NT2/D1 (cell line): ENCODE data around the gene EEFSEC.

Experiments
- DNase-seq: peaks from one replicate; pipeline ENCODE4 v3.0.0-alpha.2; 2011; ENCODE audit warnings: low read depth, low spot score
- H3K27me3 ChIP-seq: 2 replicates; pipeline ENCODE4 v1.6.0; 2011; ENCODE audit warnings: mild to moderate bottlenecking; ENCODE audit not compliant: insufficient read length, insufficient read depth
- H3K36me3 ChIP-seq: 2 replicates; pipeline ENCODE4 v1.6.1; 2011; ENCODE audit warnings: mild to moderate bottlenecking, low read length, mixed read lengths; ENCODE audit not compliant: insufficient read depth, insufficient read length
- H3K4me1 ChIP-seq: 2 replicates; pipeline ENCODE4 v1.5.1; 2011; ENCODE audit not compliant: insufficient read depth, insufficient read length
- H3K4me3 ChIP-seq: 2 replicates; pipeline ENCODE4 v1.5.1; 2011; ENCODE audit warnings: low read depth; ENCODE audit not compliant: insufficient read length
- H3K9ac ChIP-seq: 2 replicates; pipeline ENCODE4 v1.6.0; 2011; ENCODE audit warnings: low read depth; ENCODE audit not compliant: insufficient read length
- H3K9me3 ChIP-seq: 2 replicates; pipeline ENCODE4 v1.5.1; 2011; ENCODE audit warnings: mild to moderate bottlenecking, low read length; ENCODE audit not compliant: insufficient read depth
- SUZ12 ChIP-seq: IDR thresholded peaks from 2 replicates; pipeline ENCODE4 v1.6.1; 2011; ENCODE audit not compliant: insufficient read length, insufficient read depth; ENCODE audit errors: extremely low read depth
- YY1 ChIP-seq: IDR thresholded peaks from 2 replicates; pipeline ENCODE4 v1.6.1; 2011; ENCODE audit not compliant: insufficient read length, insufficient read depth
- ZNF274 ChIP-seq: IDR thresholded peaks from 2 replicates; pipeline ENCODE4 v1.6.1; 2011; ENCODE audit warnings: mild to moderate bottlenecking, low read depth, low read length

The EEFSEC gene

DNA sequence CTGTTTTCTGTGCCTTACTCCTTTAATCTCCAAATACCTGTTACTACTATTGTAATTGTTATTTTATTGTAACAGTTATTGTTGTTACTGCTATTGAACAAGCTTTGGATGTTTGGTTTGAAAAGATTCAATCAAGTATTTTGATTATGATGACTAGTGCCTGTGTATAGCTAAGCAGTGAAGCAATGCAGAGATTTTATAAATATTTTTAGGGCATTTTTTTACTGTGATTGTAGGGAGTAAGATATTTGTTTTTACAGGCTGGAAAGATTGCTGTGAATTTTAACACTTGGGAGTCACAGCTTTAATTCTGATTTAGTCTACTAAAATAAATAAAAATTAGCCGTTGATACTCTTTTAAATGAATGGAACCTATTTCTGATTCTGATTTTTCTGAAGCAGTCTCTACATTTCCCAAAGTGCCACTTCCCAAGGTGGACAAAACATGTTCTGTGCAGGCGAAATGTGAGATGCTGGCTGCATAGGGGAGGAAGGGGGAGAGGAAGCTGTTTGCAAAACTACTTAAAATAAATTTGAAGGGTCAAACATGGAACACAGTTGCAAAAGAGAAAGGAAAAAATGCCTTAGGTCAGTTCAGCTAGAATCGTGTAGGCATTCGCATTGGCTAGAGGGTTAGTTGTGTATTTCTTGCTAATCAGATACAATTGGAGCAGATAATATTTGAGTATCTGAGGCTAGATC is 25.7 kb downstream of the EEFSEC start:
- Histone ChIP-seq H3K4me3 (no peak overlapping the region), H3K9me3 (no peaks in the 10 kb centered on the region), H3K9ac (no peak overlapping the region), H3K4me1 (peaks cover 11% of the 10 kb centered on the region), H3K36me3 (no peaks in the 10 kb centered on the region), H3K27me3 (no peaks in the 10 kb centered on the region)
- no peak for DNase-seq
- TF ChIP-seq SUZ12 (no peak), ZNF274 (no peak)

- no peak overlapping the region for H3K4me3 ChIP-seq
- peaks cover 9% of the 10 kb centered on the region for H3K4me1 ChIP-seq
- H3K9me3 ChIP-seq = no peaks in the 10 kb centered on the region
- DNase-seq = no peak
- TF ChIP-seq YY1 = no peak
- no peak for TF ChIP-seq SUZ12
- TF ChIP-seq ZNF274 = no peak
- H3K36me3 ChIP-seq = no peaks in the 10 kb centered on the region
- no peak overlapping the region for H3K9ac ChIP-seq
- H3K27me3 ChIP-seq = no peaks in the 10 kb centered on the region
Observed at GRCh38 chr3:128179484-128179819, 26.2 kb downstream of the EEFSEC start.

DNA sequence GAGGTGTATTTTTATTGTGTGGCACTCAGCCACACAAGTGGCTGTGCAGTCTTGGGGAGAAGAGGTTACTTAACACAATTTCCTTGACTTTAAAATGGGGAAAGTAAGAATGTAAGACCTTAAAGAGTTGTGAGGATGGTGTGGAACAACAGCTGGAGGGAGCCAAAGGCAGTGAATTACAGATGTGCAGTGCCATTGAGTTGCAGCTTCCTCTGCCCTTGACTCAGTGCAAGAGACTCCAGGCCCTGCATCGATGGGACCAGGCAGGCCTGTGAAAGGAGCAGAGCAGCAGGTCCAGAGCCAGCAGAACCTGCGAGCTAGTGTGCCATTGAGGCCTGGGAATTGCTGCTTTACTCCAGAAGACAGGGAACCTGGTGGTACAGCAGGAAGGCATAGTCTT is 27.2 kb downstream of the EEFSEC start:
- no peak overlapping the region for H3K4me3 ChIP-seq
- DNase-seq = no peak
- H3K9me3 ChIP-seq = no peaks in the 10 kb centered on the region
- H3K9ac ChIP-seq = no peak overlapping the region
- H3K27me3 ChIP-seq = no peaks in the 10 kb centered on the region
- no peaks in the 10 kb centered on the region for H3K36me3 ChIP-seq
- TF ChIP-seq SUZ12 = no peak
- TF ChIP-seq ZNF274 = no peak
- TF ChIP-seq YY1 = no peak
- peaks cover 3% of the 10 kb centered on the region for H3K4me1 ChIP-seq

- TF ChIP-seq SUZ12 (no peak), ZNF274 (no peak), YY1 (no peak)
- Histone ChIP-seq H3K9ac (no peak overlapping the region), H3K9me3 (no peaks in the 10 kb centered on the region), H3K4me3 (no peak overlapping the region), H3K4me1 (no peaks in the 10 kb centered on the region), H3K27me3 (no peaks in the 10 kb centered on the region), H3K36me3 (no peaks in the 10 kb centered on the region)
- DNase-seq = no peak
Observed at GRCh38 chr3:128180913-128181312, 27.6 kb downstream of the EEFSEC start.

DNA sequence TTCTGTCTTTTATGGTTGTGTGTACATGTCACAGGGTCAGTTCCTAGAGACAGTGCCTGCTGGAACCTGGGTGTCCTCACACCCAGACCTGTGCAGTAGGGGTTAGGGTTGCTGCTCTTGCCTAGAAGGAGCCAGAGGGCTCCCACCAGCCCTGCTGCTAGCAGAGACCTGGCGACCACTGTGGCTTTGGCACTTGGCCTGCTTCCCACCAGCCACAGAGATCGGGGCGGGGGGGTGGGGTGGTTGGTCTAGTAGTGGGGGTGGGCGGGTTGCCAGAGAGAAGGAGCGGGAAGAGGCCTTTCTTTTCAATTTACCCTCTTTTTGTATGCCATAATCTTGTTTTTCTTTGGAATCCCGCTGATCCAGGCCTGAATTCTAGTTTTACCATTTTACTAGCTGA is 29.4 kb downstream of the EEFSEC start:
- Histone ChIP-seq H3K36me3 (no peaks in the 10 kb centered on the region), H3K27me3 (no peaks in the 10 kb centered on the region), H3K9ac (no peak overlapping the region), H3K9me3 (no peaks in the 10 kb centered on the region), H3K4me1 (no peaks in the 10 kb centered on the region), H3K4me3 (no peak overlapping the region)
- no peak for TF ChIP-seq ZNF274
- no peak for TF ChIP-seq YY1
- TF ChIP-seq SUZ12 = no peak
- no peak for DNase-seq

- no peak for DNase-seq
- no peak overlapping the region for H3K9ac ChIP-seq
- TF ChIP-seq SUZ12 = no peak
- no peak for TF ChIP-seq YY1
- no peak for TF ChIP-seq ZNF274
Observed at GRCh38 chr3:128185630-128186447, 32.6 kb downstream of the EEFSEC start.

GRCh38 chr3:128187495-128187894 is 34.2 kb downstream of the EEFSEC start:
- H3K9ac ChIP-seq = no peak overlapping the region
- H3K4me3 ChIP-seq = no peak overlapping the region
- peaks cover 5% of the 10 kb centered on the region for H3K4me1 ChIP-seq
- TF ChIP-seq SUZ12 (no peak), ZNF274 (no peak), YY1 (no peak)
- H3K36me3 ChIP-seq = no peaks in the 10 kb centered on the region
- no peak for DNase-seq
- no peaks in the 10 kb centered on the region for H3K9me3 ChIP-seq
- no peaks in the 10 kb centered on the region for H3K27me3 ChIP-seq

More at GRCh38 chr3:128185630-128186447, 32.6 kb downstream of the EEFSEC start:
- Histone ChIP-seq H3K9me3 (no peaks in the 10 kb centered on the region), H3K27me3 (no peaks in the 10 kb centered on the region), H3K36me3 (no peaks in the 10 kb centered on the region), H3K4me1 (peaks cover 5% of the 10 kb centered on the region), H3K4me3 (no peak overlapping the region)
